Progenitor cell of endocrine pancreas (in vitro differentiated cells): Measurements from ENCODE around the gene PARVA. TPM values are rescaled to one million over a fixed set of nuclear protein-coding genes. Genes with fewer than 3 reads are reported as not detected.
A peak's percentile ranks its signal among the peaks of the same experiment; 100 is the strongest.

Experiments used
- DNase-seq: peaks from one replicate; pipeline ENCODE4 v3.0.0; 2021; ENCODE audit warnings: low spot score; ENCODE audit not compliant: unreplicated experiment
- H3K27ac Mint-ChIP-seq: 2 replicates; pipeline ENCODE4 v1.8.0; 2021; ENCODE audit warnings: mild to moderate bottlenecking, moderate library complexity, mixed read lengths
- H3K27me3 Mint-ChIP-seq: 2 replicates; pipeline ENCODE4 v1.8.0; 2021; ENCODE audit warnings: mixed read lengths
- H3K36me3 Mint-ChIP-seq: 2 replicates; pipeline ENCODE4 v1.8.0; 2022; ENCODE audit warnings: mixed read lengths; ENCODE audit not compliant: insufficient read depth
- H3K4me1 Mint-ChIP-seq: 2 replicates; pipeline ENCODE4 v1.8.0; 2021; ENCODE audit warnings: low read depth, mixed read lengths
- H3K4me3 Mint-ChIP-seq: 2 replicates; pipeline ENCODE4 v1.8.0; 2021; ENCODE audit warnings: low read depth, mild to moderate bottlenecking, moderate library complexity, mixed read lengths
- H3K9me3 Mint-ChIP-seq: 2 replicates; pipeline ENCODE4 v1.8.0; 2021; ENCODE audit warnings: low read depth, mixed read lengths
- total RNA-seq: library from RNA; stranded (reverse); gene quantifications from 2 replicates; pipeline ENCODE4 v1.2.1, GENCODE V29; 2021
- TF ChIP-seq, protein P1 (sequence below): fragments of 200-600 bp; sonication (generic); IDR thresholded peaks from one replicate; pipeline ENCODE4 v1.5.0; 2021; ENCODE audit warnings: antibody characterized with exemption, mild to moderate bottlenecking; ENCODE audit not compliant: unreplicated experiment

PARVA gene
- total RNA-seq, 1 donor from 2014 or later: 49.3 TPM

DNA sequence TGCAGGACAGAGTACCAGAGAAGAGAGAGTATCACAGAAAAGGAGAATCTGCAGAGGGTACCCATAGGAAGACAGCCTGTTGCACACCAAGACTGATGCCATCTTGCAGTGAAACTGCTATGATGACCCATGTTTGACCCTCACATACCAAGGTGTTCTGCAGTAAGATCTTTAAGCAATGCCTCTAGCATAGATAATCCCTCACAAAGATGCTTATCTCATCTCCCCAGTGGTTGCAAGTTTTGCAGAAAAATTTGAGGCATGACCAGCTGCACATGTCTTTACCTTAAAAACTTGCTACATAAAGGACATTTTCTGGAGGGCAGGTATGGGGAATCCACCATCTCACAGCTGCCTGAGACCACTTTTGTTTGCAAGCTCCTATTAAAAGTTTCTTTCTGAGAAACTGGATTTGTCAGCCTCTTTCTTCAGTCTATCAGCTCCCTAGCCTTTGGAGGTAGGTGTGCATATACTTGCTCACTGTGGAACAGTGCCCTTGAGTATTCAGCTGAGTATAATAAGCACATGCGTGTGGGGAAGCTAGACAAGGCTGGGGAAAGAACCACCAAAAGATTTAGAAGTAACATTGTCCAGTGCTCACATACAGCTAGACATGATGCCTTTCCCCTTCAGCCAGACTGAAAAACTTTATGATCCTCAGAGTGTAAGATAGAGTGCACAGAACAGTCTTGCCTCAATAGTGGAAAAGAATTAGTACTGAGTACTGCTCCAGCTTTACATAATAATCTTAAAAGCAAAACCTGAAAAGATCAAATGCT lies 196.5 kb downstream of the PARVA start:
- H3K27ac Mint-ChIP-seq: no peak overlapping the region
- H3K27me3 Mint-ChIP-seq: peaks cover 9% of the 10 kb centered on the region
- DNase-seq: no peak
- TF ChIP-seq, protein P1, sequence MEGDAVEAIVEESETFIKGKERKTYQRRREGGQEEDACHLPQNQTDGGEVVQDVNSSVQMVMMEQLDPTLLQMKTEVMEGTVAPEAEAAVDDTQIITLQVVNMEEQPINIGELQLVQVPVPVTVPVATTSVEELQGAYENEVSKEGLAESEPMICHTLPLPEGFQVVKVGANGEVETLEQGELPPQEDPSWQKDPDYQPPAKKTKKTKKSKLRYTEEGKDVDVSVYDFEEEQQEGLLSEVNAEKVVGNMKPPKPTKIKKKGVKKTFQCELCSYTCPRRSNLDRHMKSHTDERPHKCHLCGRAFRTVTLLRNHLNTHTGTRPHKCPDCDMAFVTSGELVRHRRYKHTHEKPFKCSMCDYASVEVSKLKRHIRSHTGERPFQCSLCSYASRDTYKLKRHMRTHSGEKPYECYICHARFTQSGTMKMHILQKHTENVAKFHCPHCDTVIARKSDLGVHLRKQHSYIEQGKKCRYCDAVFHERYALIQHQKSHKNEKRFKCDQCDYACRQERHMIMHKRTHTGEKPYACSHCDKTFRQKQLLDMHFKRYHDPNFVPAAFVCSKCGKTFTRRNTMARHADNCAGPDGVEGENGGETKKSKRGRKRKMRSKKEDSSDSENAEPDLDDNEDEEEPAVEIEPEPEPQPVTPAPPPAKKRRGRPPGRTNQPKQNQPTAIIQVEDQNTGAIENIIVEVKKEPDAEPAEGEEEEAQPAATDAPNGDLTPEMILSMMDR: no peak
- no peaks in the 10 kb centered on the region for H3K9me3 Mint-ChIP-seq
- H3K36me3 Mint-ChIP-seq: no peaks in the 10 kb centered on the region
- no peak overlapping the region for H3K4me3 Mint-ChIP-seq
- H3K4me1 Mint-ChIP-seq: no peaks in the 10 kb centered on the region

DNA sequence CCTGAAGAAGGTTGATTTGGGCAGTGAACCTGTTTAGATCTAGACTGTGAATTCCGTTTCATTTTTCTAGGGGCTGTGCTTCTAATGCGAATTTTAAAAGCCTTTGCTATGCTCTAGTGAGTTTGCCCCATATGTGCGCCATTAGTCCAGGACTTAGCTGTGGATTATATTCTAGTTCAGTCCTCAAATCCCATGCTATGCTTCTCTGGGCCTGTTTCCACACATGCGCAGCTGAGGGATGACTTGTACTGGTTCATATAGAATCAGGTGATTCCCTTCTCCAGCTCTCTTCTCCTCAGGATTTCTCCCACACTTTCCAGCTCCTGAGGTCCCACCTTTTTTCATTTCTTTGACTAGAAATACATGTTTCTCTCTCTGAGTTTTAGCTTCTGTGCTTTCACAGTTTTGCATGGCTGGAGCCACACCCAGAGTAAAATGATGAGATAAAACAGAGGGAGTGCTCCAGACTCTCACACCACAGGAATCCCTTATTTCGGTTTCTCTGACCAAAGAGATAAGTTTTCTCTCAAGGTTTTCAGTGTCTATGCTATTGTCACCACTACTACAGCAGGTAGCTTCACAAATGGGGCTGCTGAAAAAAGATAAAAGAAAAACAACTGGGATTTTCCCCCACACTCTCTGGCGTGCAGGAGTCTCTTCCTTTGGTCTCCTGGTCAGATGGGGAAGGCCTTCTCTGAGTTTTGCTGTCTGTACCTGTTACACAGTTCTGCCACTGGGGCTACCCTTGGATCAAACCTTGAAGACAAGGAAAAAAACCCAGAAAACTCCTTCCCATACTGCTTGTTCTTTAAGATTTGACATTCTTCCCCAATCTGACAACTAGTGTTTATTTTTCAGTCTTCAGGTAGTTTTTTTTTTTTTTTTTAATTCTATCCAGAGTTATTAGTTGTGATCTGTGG lies 200.6 kb downstream of the PARVA start:
- no peak for DNase-seq

DNA sequence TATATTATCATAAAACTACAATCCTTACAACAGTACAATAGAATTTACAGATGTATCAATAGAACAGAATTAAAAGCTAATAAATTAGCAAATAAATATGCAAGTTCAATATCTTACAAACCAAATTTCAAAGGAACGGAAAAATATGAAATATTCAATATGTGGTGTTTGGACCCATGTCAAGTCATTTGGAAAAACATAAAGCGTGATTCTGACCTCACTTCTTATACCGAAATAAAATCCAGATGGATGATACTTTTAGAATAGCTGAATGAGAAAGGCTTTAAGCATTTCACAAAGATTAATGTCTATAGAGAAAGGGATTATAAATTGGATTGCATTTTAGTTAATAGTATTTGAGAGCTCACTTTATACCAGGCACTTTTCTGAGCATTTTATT lies 204.0 kb downstream of the PARVA start:
- Mint-ChIP-seq H3K36me3 (no peaks in the 10 kb centered on the region), H3K27ac (no peak overlapping the region), H3K4me3 (no peak overlapping the region)

More for the DNA sequence above, 200.6 kb downstream of the PARVA start:
- no peak overlapping the region for H3K4me3 Mint-ChIP-seq
- H3K27me3 Mint-ChIP-seq: peaks cover 2% of the 10 kb centered on the region
- H3K4me1 Mint-ChIP-seq: no peaks in the 10 kb centered on the region
- H3K9me3 Mint-ChIP-seq: no peaks in the 10 kb centered on the region
- no peaks in the 10 kb centered on the region for H3K36me3 Mint-ChIP-seq
- H3K27ac Mint-ChIP-seq: no peak overlapping the region
- TF ChIP-seq, protein P1: peak; percentile 35

DNA sequence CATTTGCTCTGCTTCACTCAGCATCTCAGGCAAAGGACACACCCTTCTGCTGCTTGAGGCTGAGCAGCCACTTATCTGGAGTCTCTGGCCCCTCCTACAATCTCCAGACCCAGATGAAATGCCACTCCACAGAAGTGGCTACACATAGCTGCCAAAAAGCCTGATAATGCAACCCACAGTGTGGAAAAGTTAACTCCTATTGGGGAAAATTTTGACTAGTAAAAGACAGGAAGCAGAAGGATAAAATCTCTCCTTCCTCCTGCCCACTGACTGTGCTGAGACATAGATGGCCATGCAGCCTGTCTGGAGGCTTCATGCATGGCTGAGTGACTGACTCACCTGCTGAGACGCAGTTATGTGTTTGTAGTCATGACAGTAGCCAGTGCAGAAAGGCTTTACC lies 204.6 kb downstream of the PARVA start:
- Mint-ChIP-seq H3K36me3 (no peaks in the 10 kb centered on the region), H3K4me3 (no peak overlapping the region), H3K9me3 (no peaks in the 10 kb centered on the region), H3K27ac (no peak overlapping the region), H3K4me1 (no peaks in the 10 kb centered on the region), H3K27me3 (no peaks in the 10 kb centered on the region)
- no peak for DNase-seq
- TF ChIP-seq, protein P1: no peak

More for the DNA sequence above, 204.0 kb downstream of the PARVA start:
- TF ChIP-seq, protein P1: no peak
- no peaks in the 10 kb centered on the region for H3K9me3 Mint-ChIP-seq
- no peak for DNase-seq
- no peaks in the 10 kb centered on the region for H3K27me3 Mint-ChIP-seq
- H3K4me1 Mint-ChIP-seq: no peaks in the 10 kb centered on the region
